ENCODE data around the gene SCG5.

Gene SCG5

DNA sequence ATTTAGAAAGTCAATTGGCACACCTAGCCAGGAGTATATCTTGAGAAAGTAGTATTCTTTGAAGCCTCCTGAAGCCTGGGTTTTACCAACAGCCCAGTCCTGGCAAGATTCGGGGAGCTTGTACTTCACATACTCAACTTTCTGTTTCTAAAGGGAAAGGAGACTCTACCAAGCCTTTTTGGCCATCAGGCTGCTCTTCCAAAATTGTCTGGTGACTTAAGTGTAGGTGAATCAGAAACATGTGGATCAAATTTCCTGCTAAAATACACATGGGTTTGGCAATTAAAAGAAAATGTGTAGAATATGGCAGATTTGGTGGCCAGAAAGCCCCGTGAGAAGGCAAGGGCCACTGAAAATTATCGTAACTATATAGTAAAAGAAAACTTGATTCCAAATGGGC lies 60.4 kb downstream of the SCG5 start:
- no peak for TF ChIP-seq YY1 (IDR thresholded peaks at IDR 0.05; ENCODE audit: low read depth)
- no peak for TF ChIP-seq FOXM1 (IDR thresholded peaks at IDR 0.05; ENCODE audit: borderline replicate concordance, low read depth)
- TF ChIP-seq TEAD4 (IDR thresholded peaks at IDR 0.05) = no peak
- no peak for TF ChIP-seq CREB1 (IDR thresholded peaks at IDR 0.05; ENCODE audit: low read depth)

GRCh38 chr15:32704395-32704981 lies 63.0 kb downstream of the SCG5 start:
- TF ChIP-seq TAF1 (IDR thresholded peaks at IDR 0.05; ENCODE audit: low read depth) (no peak), CREB1 (IDR thresholded peaks at IDR 0.05; ENCODE audit: low read depth) (no peak)

GRCh38 chr15:32705446-32705845 lies 63.9 kb downstream of the SCG5 start:
- TF ChIP-seq FOXM1 (IDR thresholded peaks at IDR 0.05; ENCODE audit: borderline replicate concordance, low read depth) = no peak
- no peak for TF ChIP-seq EP300 (IDR thresholded peaks at IDR 0.05; ENCODE audit: borderline replicate concordance)
- no peak for TF ChIP-seq RAD21 (IDR thresholded peaks at IDR 0.05; ENCODE audit: low read depth)
- no peak for TF ChIP-seq CEBPB (IDR thresholded peaks at IDR 0.05)
- no peak for TF ChIP-seq USF1 (IDR thresholded peaks at IDR 0.05)
- no peak for TF ChIP-seq EGR1 (IDR thresholded peaks at IDR 0.05)

- TF ChIP-seq TCF12 (IDR thresholded peaks at IDR 0.05; ENCODE audit: low read depth) = no peak
- TF ChIP-seq TEAD4 (IDR thresholded peaks at IDR 0.05) = 0 out of 2 replicates have a peak, but pooled peaks have one; percentile 39
Observed at GRCh38 chr15:32706704-32707103, 65.2 kb downstream of the SCG5 start.

DNA sequence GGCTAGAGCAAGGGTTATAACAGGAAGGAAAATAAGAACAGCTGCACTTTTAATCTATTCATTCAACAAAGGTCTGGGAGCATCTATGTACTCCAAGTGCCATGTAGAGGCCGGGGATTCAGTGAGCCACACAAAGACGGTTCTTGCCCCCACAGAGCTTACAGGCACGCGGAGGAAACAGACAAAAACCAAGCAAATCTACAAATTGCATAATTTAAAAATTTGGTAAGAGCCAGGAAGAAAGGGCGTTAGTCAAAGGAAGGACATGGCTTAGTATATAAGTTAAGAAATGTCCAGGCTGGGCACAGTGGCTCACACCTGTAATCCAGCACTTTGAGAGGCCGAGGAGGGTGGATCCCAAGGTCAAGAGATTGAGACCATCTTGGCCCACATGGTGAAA lies 65.9 kb downstream of the SCG5 start:
- no peak for TF ChIP-seq NFIC (IDR thresholded peaks at IDR 0.05)
- no peak for TF ChIP-seq TAF1 (IDR thresholded peaks at IDR 0.05; ENCODE audit: low read depth)
- no peak for TF ChIP-seq EGR1 (IDR thresholded peaks at IDR 0.05)
- no peak for TF ChIP-seq ZBTB7A (IDR thresholded peaks at IDR 0.05; ENCODE audit: low read depth)
- TF ChIP-seq YY1 (IDR thresholded peaks at IDR 0.05; ENCODE audit: low read depth) = no peak
- no peak for TF ChIP-seq CEBPB (IDR thresholded peaks at IDR 0.05)

DNA sequence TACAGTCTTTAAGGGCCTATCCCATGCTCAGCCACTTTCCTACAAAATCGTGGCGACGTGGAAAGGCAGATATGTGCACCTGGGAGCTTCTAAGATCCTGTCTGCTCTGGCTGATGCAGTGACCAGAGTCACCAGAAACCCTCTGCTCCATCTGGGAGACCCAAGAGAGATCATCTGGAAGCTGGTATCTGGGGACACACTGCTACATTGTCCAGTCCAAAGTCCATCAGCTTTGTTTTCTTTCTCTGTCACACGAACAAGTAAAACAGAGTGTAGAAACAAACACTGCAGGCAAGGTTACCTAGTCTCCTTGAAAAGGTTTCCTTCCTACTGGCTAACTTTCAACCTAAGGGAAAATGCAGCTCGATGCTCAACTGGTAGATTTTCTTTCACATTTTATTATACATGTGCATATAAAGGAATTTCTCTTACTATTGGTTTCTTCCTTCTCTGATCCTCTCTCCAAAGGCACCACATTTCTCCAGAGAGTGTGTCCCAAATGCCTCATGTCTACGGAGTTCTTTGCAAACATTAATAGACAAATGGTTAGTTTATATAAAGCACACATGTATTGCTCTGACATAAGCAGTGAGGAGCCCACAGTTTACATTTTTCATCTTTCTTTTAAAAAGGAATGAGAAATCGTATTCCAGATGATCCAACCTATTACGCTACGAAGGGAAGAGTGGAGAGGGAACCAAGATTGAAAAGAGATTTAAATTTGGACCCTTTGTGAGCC lies 68.0 kb downstream of the SCG5 start:
- TF ChIP-seq TAF1 (IDR thresholded peaks at IDR 0.05; ENCODE audit: low read depth) = no peak
- no peak for TF ChIP-seq USF1 (IDR thresholded peaks at IDR 0.05)
- TF ChIP-seq NFIC (IDR thresholded peaks at IDR 0.05) = no peak
- TF ChIP-seq FOXM1 (IDR thresholded peaks at IDR 0.05; ENCODE audit: borderline replicate concordance, low read depth) = no peak
- no peak for TF ChIP-seq MAX (IDR thresholded peaks at IDR 0.05)
- no peak for TF ChIP-seq TEAD4 (IDR thresholded peaks at IDR 0.05)

DNA sequence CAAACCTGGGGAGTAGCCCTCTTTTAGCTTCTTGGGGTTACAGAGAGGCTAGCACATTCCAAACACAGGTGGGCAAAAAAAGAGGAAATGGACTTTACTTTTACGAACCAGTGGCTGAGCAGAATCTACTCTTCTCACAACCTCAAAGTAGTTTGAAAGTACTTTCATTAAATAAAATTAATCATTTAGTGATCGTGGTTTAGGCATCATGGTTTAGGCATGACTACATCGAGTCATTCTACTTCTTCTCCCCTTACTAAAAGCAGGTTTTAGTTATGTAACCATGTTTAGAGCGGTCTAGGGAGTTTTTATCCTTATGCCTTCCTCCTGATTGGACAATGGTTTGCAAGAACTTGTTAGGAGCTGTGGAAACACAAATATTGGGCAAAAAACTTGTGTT lies 73.8 kb downstream of the SCG5 start:
- TF ChIP-seq CREB1 (IDR thresholded peaks at IDR 0.05; ENCODE audit: low read depth) (no peak), CEBPB (IDR thresholded peaks at IDR 0.05) (no peak), REST (IDR thresholded peaks at IDR 0.05; ENCODE audit: low read depth) (no peak), FOXM1 (IDR thresholded peaks at IDR 0.05; ENCODE audit: borderline replicate concordance, low read depth) (no peak), EP300 (IDR thresholded peaks at IDR 0.05; ENCODE audit: borderline replicate concordance) (no peak)

DNA sequence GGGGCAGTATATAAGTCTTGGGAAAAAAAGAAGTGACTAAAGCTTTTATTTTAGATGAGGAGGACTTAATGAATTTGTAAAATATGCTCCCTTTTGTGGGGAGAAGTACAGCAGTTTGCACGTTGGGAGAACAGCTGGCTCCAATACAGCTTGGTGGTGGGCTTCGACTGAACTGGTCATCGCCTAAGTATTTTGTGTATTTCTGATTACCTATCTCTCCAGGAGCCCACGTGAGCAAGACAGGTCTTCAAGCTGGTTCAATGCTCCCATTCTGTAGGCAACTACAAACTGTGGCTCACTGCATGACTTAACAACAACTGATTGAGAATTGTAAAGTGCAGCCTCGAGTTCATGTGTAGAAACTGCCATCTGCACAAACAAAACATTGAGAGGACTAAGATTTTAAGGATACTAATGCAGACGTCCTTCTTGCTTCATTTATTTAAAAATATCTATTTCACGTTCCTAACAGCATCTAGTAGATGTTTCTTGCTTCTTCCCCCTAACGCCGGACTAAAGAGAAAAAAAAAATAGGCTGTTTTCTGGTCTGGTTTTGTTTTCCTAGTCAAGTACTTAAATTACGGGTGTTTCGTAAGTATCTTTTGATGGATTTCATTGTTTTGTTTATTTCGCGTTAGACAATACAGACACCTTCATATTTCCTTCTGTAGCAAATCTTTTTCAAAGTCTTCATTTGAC lies 74.9 kb downstream of the SCG5 start:
- TF ChIP-seq EP300 (IDR thresholded peaks at IDR 0.05; ENCODE audit: borderline replicate concordance) (no peak), YY1 (IDR thresholded peaks at IDR 0.05; ENCODE audit: low read depth) (no peak), CEBPB (IDR thresholded peaks at IDR 0.05) (no peak), FOXM1 (IDR thresholded peaks at IDR 0.05; ENCODE audit: borderline replicate concordance, low read depth) (no peak)

- TF ChIP-seq TCF12 (IDR thresholded peaks at IDR 0.05; ENCODE audit: low read depth) (no peak), USF1 (IDR thresholded peaks at IDR 0.05) (no peak)
Observed at GRCh38 chr15:32716915-32717425, 75.5 kb downstream of the SCG5 start.
